OCI-M2 (cell line): Measurements from ENCODE around the gene THPO.

Experiments used
- DNase-seq: peaks from one replicate; lab custom pipeline; 2025; ENCODE audit not compliant: unreplicated experiment; lab: John Stamatoyannopoulos, UW

The THPO gene

GRCh38 chr3:184377882-184378445, at the start of gene THPO:
Gene THPO (minus strand): TSS chr3:184378207. CDS start chr3:184376259, 1,948 bp downstream.
- DNase-seq, result no peak

GRCh38 chr3:184426691-184427141, 48.7 kb upstream of the THPO start:
- DNase-seq, result no peak

GRCh38 chr3:184423561-184423960, 45.6 kb upstream of the THPO start:
- DNase-seq, result no peak

GRCh38 chr3:184419171-184419570, 41.2 kb upstream of the THPO start:
- DNase-seq, result no peak

- peak; percentile 2 for DNase-seq
Measured at GRCh38 chr3:184417619-184418327, 39.8 kb upstream of the THPO start.

- DNase-seq, result no peak
Measured at GRCh38 chr3:184415203-184415490, 37.1 kb upstream of the THPO start.

GRCh38 chr3:184414418-184415202, 36.6 kb upstream of the THPO start:
- DNase-seq, result no peak

GRCh38 chr3:184409946-184410500, 32.0 kb upstream of the THPO start:
- no peak for DNase-seq

GRCh38 chr3:184409331-184409926, 31.4 kb upstream of the THPO start:
- DNase-seq, result no peak

GRCh38 chr3:184405075-184406030, 27.3 kb upstream of the THPO start:
- DNase-seq, result no peak

GRCh38 chr3:184399410-184399809, 21.4 kb upstream of the THPO start:
- DNase-seq, result no peak

GRCh38 chr3:184395320-184395660, 17.3 kb upstream of the THPO start:
- no peak for DNase-seq

GRCh38 chr3:184391266-184391665, 13.3 kb upstream of the THPO start:
- DNase-seq, result no peak

- no peak for DNase-seq
Measured at GRCh38 chr3:184389935-184390528, 12.0 kb upstream of the THPO start.

- no peak for DNase-seq
Measured at GRCh38 chr3:184389384-184389783, 11.4 kb upstream of the THPO start.

GRCh38 chr3:184388936-184389230, 10.9 kb upstream of the THPO start:
- DNase-seq, result no peak

GRCh38 chr3:184388164-184388935, 10.3 kb upstream of the THPO start:
- no peak for DNase-seq

- DNase-seq, result no peak
Measured at GRCh38 chr3:184387174-184387714, 9.2 kb upstream of the THPO start.

GRCh38 chr3:184386047-184386806, 8.2 kb upstream of the THPO start:
- DNase-seq, result no peak
